ENCODE measurements around the gene SPSB4. TPM values are rescaled to one million over a fixed set of nuclear protein-coding genes. Genes with fewer than 3 reads are reported as not detected.

The SPSB4 gene
- total and polyA plus RNA-seq, 9 of the 15 experiments (the other 6 are each of a cell fraction or from before 2014, with no cell fraction given) = not detected

- no peak for TF ChIP-seq MXD1 (CRISPR knock-in tag; IDR thresholded peaks at IDR 0.05; ENCODE audit: borderline replicate concordance, poor library complexity, severe bottlenecking)
- TF ChIP-seq, protein P1, sequence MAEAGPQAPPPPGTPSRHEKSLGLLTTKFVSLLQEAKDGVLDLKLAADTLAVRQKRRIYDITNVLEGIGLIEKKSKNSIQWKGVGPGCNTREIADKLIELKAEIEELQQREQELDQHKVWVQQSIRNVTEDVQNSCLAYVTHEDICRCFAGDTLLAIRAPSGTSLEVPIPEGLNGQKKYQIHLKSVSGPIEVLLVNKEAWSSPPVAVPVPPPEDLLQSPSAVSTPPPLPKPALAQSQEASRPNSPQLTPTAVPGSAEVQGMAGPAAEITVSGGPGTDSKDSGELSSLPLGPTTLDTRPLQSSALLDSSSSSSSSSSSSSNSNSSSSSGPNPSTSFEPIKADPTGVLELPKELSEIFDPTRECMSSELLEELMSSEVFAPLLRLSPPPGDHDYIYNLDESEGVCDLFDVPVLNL (CRISPR knock-in tag; IDR thresholded peaks at IDR 0.05; ENCODE audit: low read depth) = no peak
- no peak for TF ChIP-seq ARHGAP35 (IDR thresholded peaks at IDR 0.05; ENCODE audit: partially characterized antibody)
- TF ChIP-seq ZBTB11 (CRISPR knock-in tag; IDR thresholded peaks at IDR 0.05) = no peak
- TF ChIP-seq MAFK (IDR thresholded peaks at IDR 0.05; ENCODE audit: low read length) = no peak
- TF ChIP-seq ZBTB1 (CRISPR knock-in tag; IDR thresholded peaks at IDR 0.05; ENCODE audit: borderline replicate concordance, low read depth) = no peak
- TF ChIP-seq ZNF324 (CRISPR knock-in tag; IDR thresholded peaks at IDR 0.05) = no peak
- TF ChIP-seq HLTF (IDR thresholded peaks at IDR 0.05) = no peak
- TF ChIP-seq FOXP1 (CRISPR knock-in tag; IDR thresholded peaks at IDR 0.05) = no peak
These were observed 125.6 kb downstream of the SPSB4 start (continued) for GRCh38 chr3:141176775-141177174.
